Neural crest cell (in vitro differentiated cells): Measurements from ENCODE around the gene UCN. TPM values are rescaled to one million over a fixed set of nuclear protein-coding genes. Genes with fewer than 3 reads are reported as not detected.

ENCODE experiments used
- DNase-seq: peaks from one replicate; pipeline ENCODE4 v3.0.0; 2021; ENCODE audit warnings: low read depth, mixed read lengths, low spot score
- H3K27ac Mint-ChIP-seq: one replicate; pipeline ENCODE4 v1.8.0; 2021; ENCODE audit warnings: mild to moderate bottlenecking, mixed read lengths; ENCODE audit not compliant: unreplicated experiment
- H3K27me3 Mint-ChIP-seq: 2 replicates; pipeline ENCODE4 v1.8.0; 2021; ENCODE audit warnings: low read depth, mild to moderate bottlenecking, mixed read lengths
- H3K36me3 Mint-ChIP-seq: 2 replicates; pipeline ENCODE4 v1.8.0; 2021; ENCODE audit warnings: low read depth, mild to moderate bottlenecking, mixed read lengths
- H3K4me1 Mint-ChIP-seq: 2 replicates; pipeline ENCODE4 v1.8.0; 2021; ENCODE audit warnings: mixed read lengths
- H3K4me3 Mint-ChIP-seq: one replicate; pipeline ENCODE4 v1.8.0; 2021; ENCODE audit warnings: mild to moderate bottlenecking, mixed read lengths
- H3K9me3 Mint-ChIP-seq: 2 replicates; pipeline ENCODE4 v1.8.0; 2021; ENCODE audit warnings: mixed read lengths
- total RNA-seq: library from RNA; stranded (reverse); gene quantifications from 2 replicates; pipeline ENCODE4 v1.2.1, GENCODE V29; 2021
- TF ChIP-seq, protein P1 (sequence below): fragments of 200-600 bp; sonication (generic); conservative IDR thresholded peaks from 2 replicates; pipeline ENCODE4 v1.5.0; 2021; ENCODE audit warnings: antibody characterized with exemption, mild to moderate bottlenecking

The UCN gene
- total RNA-seq, 1 donor from 2014 or later = 1.9 TPM

DNA sequence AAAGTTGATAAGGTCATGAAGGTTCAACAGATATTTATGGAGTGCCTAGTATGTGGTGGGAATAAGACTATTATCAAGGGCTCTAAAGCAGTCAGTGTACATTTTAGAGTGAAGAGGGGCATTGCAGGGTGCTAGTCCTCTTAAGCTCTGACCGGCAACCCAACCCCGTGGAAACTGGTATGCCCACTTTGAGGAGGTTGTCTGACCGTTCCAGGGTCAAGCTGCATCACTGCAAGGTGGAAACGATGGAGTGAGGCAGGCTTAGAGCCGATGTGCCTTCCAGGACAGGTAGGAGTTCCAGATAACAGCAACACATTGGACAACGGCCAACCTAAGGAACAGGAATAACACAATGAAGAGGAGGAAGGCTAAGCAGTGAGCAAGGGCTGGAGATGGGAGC, 1.4 kb upstream of the UCN start:
- DNase-seq = no peak
- TF ChIP-seq, protein P1, sequence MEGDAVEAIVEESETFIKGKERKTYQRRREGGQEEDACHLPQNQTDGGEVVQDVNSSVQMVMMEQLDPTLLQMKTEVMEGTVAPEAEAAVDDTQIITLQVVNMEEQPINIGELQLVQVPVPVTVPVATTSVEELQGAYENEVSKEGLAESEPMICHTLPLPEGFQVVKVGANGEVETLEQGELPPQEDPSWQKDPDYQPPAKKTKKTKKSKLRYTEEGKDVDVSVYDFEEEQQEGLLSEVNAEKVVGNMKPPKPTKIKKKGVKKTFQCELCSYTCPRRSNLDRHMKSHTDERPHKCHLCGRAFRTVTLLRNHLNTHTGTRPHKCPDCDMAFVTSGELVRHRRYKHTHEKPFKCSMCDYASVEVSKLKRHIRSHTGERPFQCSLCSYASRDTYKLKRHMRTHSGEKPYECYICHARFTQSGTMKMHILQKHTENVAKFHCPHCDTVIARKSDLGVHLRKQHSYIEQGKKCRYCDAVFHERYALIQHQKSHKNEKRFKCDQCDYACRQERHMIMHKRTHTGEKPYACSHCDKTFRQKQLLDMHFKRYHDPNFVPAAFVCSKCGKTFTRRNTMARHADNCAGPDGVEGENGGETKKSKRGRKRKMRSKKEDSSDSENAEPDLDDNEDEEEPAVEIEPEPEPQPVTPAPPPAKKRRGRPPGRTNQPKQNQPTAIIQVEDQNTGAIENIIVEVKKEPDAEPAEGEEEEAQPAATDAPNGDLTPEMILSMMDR = no peak
- H3K27ac Mint-ChIP-seq = no peak overlapping the region
- H3K9me3 Mint-ChIP-seq = no peaks in the 10 kb centered on the region
- peaks cover 58% of the 10 kb centered on the region for H3K27me3 Mint-ChIP-seq
- peaks cover 13% of the 10 kb centered on the region for H3K36me3 Mint-ChIP-seq
- H3K4me3 Mint-ChIP-seq = no peak overlapping the region
- H3K4me1 Mint-ChIP-seq = peaks cover 5% of the 10 kb centered on the region

DNA sequence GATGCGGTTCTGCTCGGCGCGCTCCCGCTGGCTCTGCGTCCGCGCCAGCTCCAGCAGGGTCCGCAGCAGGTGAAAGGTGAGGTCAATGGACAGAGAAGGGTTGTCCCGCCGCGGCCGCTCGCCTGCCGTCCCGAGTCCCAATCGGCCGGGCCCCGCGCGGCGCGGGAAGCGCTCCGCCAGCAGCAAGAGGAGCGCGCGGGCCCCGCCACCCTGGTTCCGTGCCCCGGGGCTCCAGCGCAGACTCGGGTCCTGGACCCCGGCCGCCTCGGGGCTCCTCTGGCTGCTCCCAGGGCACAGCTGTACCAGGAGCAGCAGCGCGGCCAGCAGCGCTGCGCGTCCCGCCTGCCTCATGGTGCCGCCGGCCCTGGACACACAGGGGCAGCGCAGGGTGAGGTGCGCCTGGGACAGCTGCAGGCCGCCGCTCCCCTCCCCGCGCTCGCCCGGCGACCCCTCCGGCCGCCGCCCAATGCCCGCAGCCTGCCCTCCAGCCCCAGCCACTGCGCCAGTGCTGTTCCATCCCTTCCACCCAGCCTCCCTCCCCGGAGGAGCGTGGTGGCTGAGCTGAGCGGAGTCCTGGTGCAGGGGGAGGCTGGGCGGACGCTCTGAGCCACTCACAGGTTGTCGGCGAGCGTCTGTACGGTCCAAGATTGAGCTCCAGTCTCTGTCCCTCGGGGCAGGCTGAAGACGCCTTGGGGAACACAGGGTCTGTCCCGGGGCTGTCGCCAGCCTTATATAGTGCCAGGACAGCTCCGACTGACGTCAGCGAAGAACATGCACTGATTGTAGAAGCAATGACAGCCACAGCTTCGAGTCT, 493 bp downstream of the UCN start:
- Mint-ChIP-seq H3K36me3 (peaks cover 13% of the 10 kb centered on the region), H3K27me3 (peaks cover 66% of the 10 kb centered on the region), H3K27ac (no peak overlapping the region), H3K4me1 (peaks cover 5% of the 10 kb centered on the region), H3K9me3 (no peaks in the 10 kb centered on the region), H3K4me3 (no peak overlapping the region)
- TF ChIP-seq, protein P1 = no peak
- no peak for DNase-seq

DNA sequence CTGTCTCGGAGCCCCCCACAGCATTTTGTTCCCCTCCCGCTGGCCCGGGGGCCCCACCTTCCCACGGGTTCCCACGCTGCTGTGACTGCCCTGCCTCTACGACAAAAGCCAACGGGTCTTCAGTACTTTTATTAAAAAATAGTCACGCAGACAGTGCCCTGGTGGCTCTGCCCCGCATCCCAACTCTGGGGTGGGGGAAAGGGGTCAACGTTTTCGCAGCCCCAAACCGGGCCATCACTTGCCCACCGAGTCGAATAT, 1.0 kb downstream of the UCN start:
- Mint-ChIP-seq H3K27ac (no peak overlapping the region), H3K27me3 (peaks cover 64% of the 10 kb centered on the region), H3K9me3 (no peaks in the 10 kb centered on the region), H3K36me3 (peaks cover 13% of the 10 kb centered on the region), H3K4me3 (no peak overlapping the region), H3K4me1 (peaks cover 5% of the 10 kb centered on the region)
- TF ChIP-seq, protein P1 = no peak
- no peak for DNase-seq

DNA sequence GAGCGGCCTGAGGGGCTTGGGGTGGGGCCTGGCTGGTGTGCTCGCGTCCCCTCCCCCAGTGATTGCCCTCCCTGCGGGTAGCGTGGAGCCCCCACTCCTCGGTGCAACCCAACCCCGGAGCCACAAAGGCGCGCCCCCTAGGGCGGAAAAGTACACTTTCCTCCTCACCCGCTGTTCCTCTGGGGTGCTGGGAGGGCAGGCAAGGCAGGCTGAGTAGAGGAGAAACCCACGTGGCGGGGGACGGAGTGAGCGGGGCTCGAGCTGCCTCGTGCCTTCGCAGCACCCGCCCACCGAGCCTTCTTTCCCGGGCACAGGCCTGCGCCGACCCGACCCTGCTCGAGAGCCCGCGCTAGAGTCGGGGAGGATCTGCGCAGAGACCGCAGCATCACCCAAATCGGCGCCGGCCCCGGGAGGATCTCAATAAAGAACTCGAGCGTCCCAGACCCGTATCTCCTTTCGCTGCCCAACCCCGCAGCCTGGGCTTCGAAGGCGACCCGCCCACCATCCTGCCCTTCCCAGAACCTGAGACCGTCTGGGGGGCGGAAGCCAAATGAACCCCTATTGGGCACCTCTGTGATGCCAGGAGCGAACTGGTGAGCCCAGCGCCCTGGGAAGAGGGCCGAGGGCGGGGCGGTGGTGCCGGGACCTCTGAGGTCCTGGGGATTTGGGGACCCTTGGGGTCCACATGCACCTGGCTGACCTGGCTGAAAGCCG, 1.5 kb downstream of the UCN start:
- Mint-ChIP-seq H3K4me1 (peaks cover 5% of the 10 kb centered on the region), H3K27me3 (peaks cover 64% of the 10 kb centered on the region), H3K4me3 (no peak overlapping the region), H3K36me3 (peaks cover 13% of the 10 kb centered on the region), H3K9me3 (no peaks in the 10 kb centered on the region), H3K27ac (no peak overlapping the region)
- TF ChIP-seq, protein P1 = no peak
- DNase-seq = no peak

DNA sequence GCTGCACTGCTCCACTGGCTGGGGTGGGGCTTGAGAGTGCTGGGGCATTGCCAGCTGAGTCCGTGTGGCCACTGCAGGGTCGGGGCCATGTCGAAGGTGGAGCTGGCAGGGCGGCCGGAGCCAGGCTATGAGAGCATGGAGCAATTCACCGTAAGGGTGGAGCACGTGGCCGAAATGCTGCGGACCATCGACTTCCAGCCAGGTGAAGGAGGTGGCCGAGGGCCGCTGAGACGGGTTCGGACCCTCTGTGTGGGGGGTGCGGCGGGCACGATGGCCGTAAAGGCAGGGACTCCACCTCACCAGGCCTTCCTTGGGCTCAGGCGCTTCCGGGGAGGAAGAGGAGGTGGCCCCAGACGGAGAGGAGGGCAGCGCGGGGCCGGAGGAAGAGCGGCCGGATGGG, 2.1 kb downstream of the UCN start:
- peaks cover 65% of the 10 kb centered on the region for H3K27me3 Mint-ChIP-seq

More for the DNA sequence above, 2.1 kb downstream of the UCN start:
- Mint-ChIP-seq H3K36me3 (peaks cover 8% of the 10 kb centered on the region), H3K9me3 (no peaks in the 10 kb centered on the region), H3K4me3 (no peak overlapping the region), H3K4me1 (peaks cover 5% of the 10 kb centered on the region), H3K27ac (no peak overlapping the region)
- no peak for DNase-seq
- TF ChIP-seq, protein P1 = no peak
